ENCODE data around the gene COL5A1.
"Not testable (repeated sequence)": the region's sequence is repeated elsewhere in the genome, so short reads cannot be mapped to it uniquely, and the experiment has no call there.

The COL5A1 gene

GRCh38 chr9:134712243-134712642, 70.6 kb downstream of the COL5A1 start:
- DNase-seq (ENCODE audit: low read depth): no peak
- in situ Hi-C loops (cut with HindIII; ENCODE audit: low sequenced_read_pairs): no loop called here
- no peak for TF ChIP-seq CTCF (IDR thresholded peaks at IDR 0.05; ENCODE audit: low read depth, low read length, missing control alignments)
- H3K4me3 ChIP-seq (ENCODE audit: low read depth, low read length): no peak overlapping the region

GRCh38 chr9:134712926-134713325, 71.3 kb downstream of the COL5A1 start:
- H3K4me3 ChIP-seq (ENCODE audit: low read depth, low read length): no peak overlapping the region
- in situ Hi-C loops (cut with HindIII; ENCODE audit: low sequenced_read_pairs): no loop called here
- no peak for DNase-seq (ENCODE audit: low read depth)
- no peak for TF ChIP-seq CTCF (IDR thresholded peaks at IDR 0.05; ENCODE audit: low read depth, low read length, missing control alignments)

- in situ Hi-C loops (cut with HindIII; ENCODE audit: low sequenced_read_pairs); H3K4me3 ChIP-seq (ENCODE audit: low read depth, low read length); DNase-seq (ENCODE audit: low read depth): not testable (repeated sequence)
Measured at GRCh38 chr9:134715536-134715935, 73.9 kb downstream of the COL5A1 start.

GRCh38 chr9:134716067-134716466, 74.5 kb downstream of the COL5A1 start:
- in situ Hi-C loops (cut with HindIII; ENCODE audit: low sequenced_read_pairs): no loop called here
- no peak for DNase-seq (ENCODE audit: low read depth)
- peak; percentile 20 for TF ChIP-seq CTCF (IDR thresholded peaks at IDR 0.05; ENCODE audit: low read depth, low read length, missing control alignments)
- H3K4me3 ChIP-seq (ENCODE audit: low read depth, low read length): no peak overlapping the region

- DNase-seq (ENCODE audit: low read depth): no peak
- TF ChIP-seq CTCF (IDR thresholded peaks at IDR 0.05; ENCODE audit: low read depth, low read length, missing control alignments): no peak
- H3K4me3 ChIP-seq (ENCODE audit: low read depth, low read length): no peak overlapping the region
- in situ Hi-C loops (cut with HindIII; ENCODE audit: low sequenced_read_pairs): no loop called here
Measured at GRCh38 chr9:134717056-134717455, 75.5 kb downstream of the COL5A1 start.

GRCh38 chr9:134717924-134718645, 76.5 kb downstream of the COL5A1 start:
- in situ Hi-C loops (cut with HindIII; ENCODE audit: low sequenced_read_pairs): no loop called here
- no peak overlapping the region for H3K4me3 ChIP-seq (ENCODE audit: low read depth, low read length)
- no peak for TF ChIP-seq CTCF (IDR thresholded peaks at IDR 0.05; ENCODE audit: low read depth, low read length, missing control alignments)
- DNase-seq (ENCODE audit: low read depth): no peak

GRCh38 chr9:134719331-134719730, 77.7 kb downstream of the COL5A1 start:
- in situ Hi-C loops (cut with HindIII; ENCODE audit: low sequenced_read_pairs): no loop called here
- no peak overlapping the region for H3K4me3 ChIP-seq (ENCODE audit: low read depth, low read length)
- DNase-seq (ENCODE audit: low read depth): no peak
- no peak for TF ChIP-seq CTCF (IDR thresholded peaks at IDR 0.05; ENCODE audit: low read depth, low read length, missing control alignments)

Data from astrocyte of the cerebellum (primary cell).